ENCODE results near the gene SLX4IP.

DNA sequence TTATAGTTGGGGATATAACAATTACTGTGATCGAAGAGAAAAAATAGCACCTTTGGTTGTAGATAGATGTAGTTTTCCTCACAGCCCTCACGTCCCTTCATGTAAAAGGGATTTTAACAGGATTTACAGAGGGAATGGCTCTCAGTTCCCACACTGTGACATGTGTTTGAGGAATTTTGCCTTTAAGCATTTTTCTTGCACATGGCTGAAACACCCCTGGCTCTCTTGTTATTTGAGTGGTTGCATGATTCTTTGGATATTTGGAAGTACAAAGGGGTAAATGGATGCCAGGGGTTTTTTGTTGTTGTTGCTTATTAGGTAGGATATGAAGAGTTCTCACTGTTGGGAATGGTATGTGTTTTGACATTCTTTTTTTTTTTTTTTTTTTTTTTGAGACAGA is 190.5 kb downstream of the SLX4IP start:
- TF ChIP-seq, protein P1, sequence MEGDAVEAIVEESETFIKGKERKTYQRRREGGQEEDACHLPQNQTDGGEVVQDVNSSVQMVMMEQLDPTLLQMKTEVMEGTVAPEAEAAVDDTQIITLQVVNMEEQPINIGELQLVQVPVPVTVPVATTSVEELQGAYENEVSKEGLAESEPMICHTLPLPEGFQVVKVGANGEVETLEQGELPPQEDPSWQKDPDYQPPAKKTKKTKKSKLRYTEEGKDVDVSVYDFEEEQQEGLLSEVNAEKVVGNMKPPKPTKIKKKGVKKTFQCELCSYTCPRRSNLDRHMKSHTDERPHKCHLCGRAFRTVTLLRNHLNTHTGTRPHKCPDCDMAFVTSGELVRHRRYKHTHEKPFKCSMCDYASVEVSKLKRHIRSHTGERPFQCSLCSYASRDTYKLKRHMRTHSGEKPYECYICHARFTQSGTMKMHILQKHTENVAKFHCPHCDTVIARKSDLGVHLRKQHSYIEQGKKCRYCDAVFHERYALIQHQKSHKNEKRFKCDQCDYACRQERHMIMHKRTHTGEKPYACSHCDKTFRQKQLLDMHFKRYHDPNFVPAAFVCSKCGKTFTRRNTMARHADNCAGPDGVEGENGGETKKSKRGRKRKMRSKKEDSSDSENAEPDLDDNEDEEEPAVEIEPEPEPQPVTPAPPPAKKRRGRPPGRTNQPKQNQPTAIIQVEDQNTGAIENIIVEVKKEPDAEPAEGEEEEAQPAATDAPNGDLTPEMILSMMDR (IDR thresholded peaks at IDR 0.05): no peak
- no peak for TF ChIP-seq POLR2A (IDR thresholded peaks at IDR 0.05)

Measured in gastroesophageal sphincter (tissue), 3 donors.